ENCODE data around the gene GLYAT. TPM values are rescaled to one million over a fixed set of nuclear protein-coding genes. Genes with fewer than 3 reads are reported as not detected.
A peak's percentile ranks its signal among the peaks of the same experiment; 100 is the strongest.

The GLYAT gene
- total and polyA plus RNA-seq, 2 of the 8 experiments (the other 6 are each of a cell fraction or from before 2014, with no cell fraction given), result not detected

DNA sequence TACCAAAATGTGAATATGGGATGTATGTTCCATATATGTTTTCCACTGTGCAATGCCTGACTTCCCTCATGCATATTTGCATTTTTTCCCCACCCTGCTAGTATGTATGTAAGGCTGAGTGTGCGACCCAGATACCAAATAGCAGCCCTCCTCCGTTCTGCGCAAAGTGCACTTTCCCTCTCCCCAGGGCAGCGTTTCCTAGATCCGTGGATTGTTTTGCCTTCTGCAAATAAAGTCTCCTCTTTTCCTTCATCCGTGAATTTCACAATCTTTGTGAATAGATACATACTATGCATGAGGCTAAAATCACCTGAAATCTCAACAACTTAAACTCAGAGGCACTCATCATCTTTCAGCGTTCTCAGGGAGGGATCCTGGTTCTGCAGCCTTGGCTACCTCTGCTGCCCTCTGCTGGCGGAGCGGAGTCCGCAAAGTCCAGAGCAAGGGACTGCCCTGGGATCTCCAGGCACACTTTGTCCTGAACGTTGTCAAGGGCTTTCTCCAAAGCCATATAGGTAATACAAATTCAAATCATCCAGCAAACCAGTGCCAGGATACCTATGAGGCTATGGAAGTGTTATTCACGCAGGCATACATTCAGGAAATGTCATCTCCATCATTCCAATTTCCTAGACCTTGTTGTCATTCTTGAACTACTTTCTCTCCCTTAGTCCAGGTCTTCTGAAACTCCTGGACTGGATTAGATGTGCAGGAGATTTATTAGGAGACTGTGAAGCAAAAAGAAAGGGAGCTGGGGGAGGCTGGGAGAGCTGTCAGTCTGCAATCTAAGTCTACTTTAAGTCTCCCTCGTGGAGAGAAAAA, 56.2 kb downstream of the GLYAT start:
- Histone ChIP-seq H4K5ac (ENCODE audit: insufficient read length, low read depth, low read length) (no peak overlapping the region), H2BK12ac (ENCODE audit: low read depth, low read length) (no peak overlapping the region), H3K27me3 (replicated peaks in 1 of 4; ENCODE audit: control insufficient read depth in 3 of 4, extremely low read depth in 1 of 4, insufficient read depth in 3 of 4, low read length in 3 of 4) (no peaks in the 10 kb centered on the region), H3K4me1 (replicated peaks in 1 of 4; ENCODE audit: control insufficient read depth in 3 of 4, insufficient read depth in 4 of 4, low read length in 3 of 4) (no peaks in the 10 kb centered on the region), H3K23ac (ENCODE audit: insufficient read length) (no peak overlapping the region), H2BK20ac (ENCODE audit: low read length) (no peak overlapping the region), H4K91ac (replicated peaks; ENCODE audit: insufficient read length, low read length) (no peak overlapping the region), H4K20me1 (replicated peaks in 1 of 2; ENCODE audit: control insufficient read depth in 1 of 2, insufficient read depth in 2 of 2, low read length in 2 of 2) (no peaks in the 10 kb centered on the region), H3K56ac (replicated peaks; ENCODE audit: insufficient read length, low read depth, low read length) (no peak overlapping the region), H3K79me2 (ENCODE audit: control insufficient read depth in 1 of 2, insufficient read depth in 2 of 2, low read length in 2 of 2) (no peaks in the 10 kb centered on the region), H3K18ac (ENCODE audit: extremely low read depth, low read length) (no peak overlapping the region), H2AFZ (ENCODE audit: low read length) (peak overlapping the region; percentile 83; the same call in 1 of the 2 replicates), H2AK5ac (ENCODE audit: low read depth, low read length) (no peak overlapping the region), H3K4me3 (ENCODE audit: extremely low read depth in 1 of 4, insufficient read depth in 2 of 4, low read depth in 3 of 4, low read length in 4 of 4) (no peak overlapping the region), H2BK5ac (ENCODE audit: low read depth, low read length) (no peak overlapping the region), H3K9ac (replicated peaks in 1 of 4; ENCODE audit: extremely low read depth in 1 of 4, low read depth in 3 of 4, low read length in 3 of 4) (no peak overlapping the region), H3K27ac (ENCODE audit: low read depth, low read length) (no peak overlapping the region), H3K79me1 (ENCODE audit: low read depth, low read length) (no peaks in the 10 kb centered on the region), H3K4ac (replicated peaks; ENCODE audit: insufficient read length, low read depth, low read length) (no peak overlapping the region), H3K14ac (ENCODE audit: insufficient read length) (no peak overlapping the region), H3K9me3 (ENCODE audit: insufficient read depth in 2 of 2, low read depth in 1 of 2, low read length in 1 of 2) (peaks cover 9% of the 10 kb centered on the region in 2 experiments; a peak in 3 of 4 replicates), H2BK15ac (ENCODE audit: low read length) (no peak overlapping the region), H3K23me2 (ENCODE audit: low read depth, low read length) (peaks cover 2% of the 10 kb centered on the region; the same call in 1 of the 2 replicates), H3K36me3 (ENCODE audit: control insufficient read depth in 2 of 4, insufficient read depth in 4 of 4, low read length in 3 of 4) (no peaks in the 10 kb centered on the region), H3K4me2 (ENCODE audit: insufficient read depth in 1 of 2, low read depth in 2 of 2, low read length in 2 of 2) (no peak overlapping the region), H4K8ac (ENCODE audit: extremely low read depth, insufficient read depth, low read length) (no peak overlapping the region), H2BK120ac (replicated peaks; ENCODE audit: low read depth, low read length) (no peak overlapping the region)
- 38% methylated on average over 13 of the region's 13 CpGs; no CpG with 5 or more reads in 1 of the 2 experiments for WGBS, 2 experiments (ENCODE audit: extremely low coverage in 1 of 2, insufficient coverage in 1 of 2, insufficient read length in 1 of 2, insufficient replicate concordance in 2 of 2, low coverage in 1 of 2, low lambda C conversion rate in 2 of 2, missing lambda C conversion rate in 1 of 2)
- CTCF ChIA-PET (ENCODE audit: partially characterized antibody), result interaction anchor here (0.6 to 3.4 kb wide), 11 partner anchors 11 to 510 kb away, joined by 3 to 13 read pairs (median 3); no protein-coding TSS in a partner anchor
- POLR2A ChIA-PET (ENCODE audit: partially characterized antibody), result no interaction called here
- peak; percentile 72 to 73 for TF ChIP-seq RAD21 (IDR thresholded peaks at IDR 0.05 in 1 of 2, conservative IDR thresholded peaks at IDR 0.05 in 1 of 2; ENCODE audit: low read depth in 2 of 2, low read length in 2 of 2)
- no peak for TF ChIP-seq POLR2A (IDR thresholded peaks at IDR 0.05; ENCODE audit: control extremely low read depth in 1 of 2, low read depth in 2 of 2, low read length in 2 of 2)
- TF ChIP-seq, protein P1, sequence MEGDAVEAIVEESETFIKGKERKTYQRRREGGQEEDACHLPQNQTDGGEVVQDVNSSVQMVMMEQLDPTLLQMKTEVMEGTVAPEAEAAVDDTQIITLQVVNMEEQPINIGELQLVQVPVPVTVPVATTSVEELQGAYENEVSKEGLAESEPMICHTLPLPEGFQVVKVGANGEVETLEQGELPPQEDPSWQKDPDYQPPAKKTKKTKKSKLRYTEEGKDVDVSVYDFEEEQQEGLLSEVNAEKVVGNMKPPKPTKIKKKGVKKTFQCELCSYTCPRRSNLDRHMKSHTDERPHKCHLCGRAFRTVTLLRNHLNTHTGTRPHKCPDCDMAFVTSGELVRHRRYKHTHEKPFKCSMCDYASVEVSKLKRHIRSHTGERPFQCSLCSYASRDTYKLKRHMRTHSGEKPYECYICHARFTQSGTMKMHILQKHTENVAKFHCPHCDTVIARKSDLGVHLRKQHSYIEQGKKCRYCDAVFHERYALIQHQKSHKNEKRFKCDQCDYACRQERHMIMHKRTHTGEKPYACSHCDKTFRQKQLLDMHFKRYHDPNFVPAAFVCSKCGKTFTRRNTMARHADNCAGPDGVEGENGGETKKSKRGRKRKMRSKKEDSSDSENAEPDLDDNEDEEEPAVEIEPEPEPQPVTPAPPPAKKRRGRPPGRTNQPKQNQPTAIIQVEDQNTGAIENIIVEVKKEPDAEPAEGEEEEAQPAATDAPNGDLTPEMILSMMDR (IDR thresholded peaks at IDR 0.05; ENCODE audit: control extremely low read depth in 1 of 3, insufficient read depth in 1 of 3, low read depth in 1 of 3, low read length in 3 of 3), result peak; percentile 83 to 98 (median 95)
- FAIRE-seq, result peak; percentile 39
- peak; percentile 36 to 87 for DNase-seq (ENCODE audit: low read depth in 1 of 2, low spot score in 2 of 2)

Data from H1 (cell line).